Embryonic facial prominence (tissue), 1 donor: ENCODE measurements around the gene APOL5.
"Not testable (repeated sequence)": the region's sequence is repeated elsewhere in the genome, so short reads cannot be mapped to it uniquely, and the experiment has no call there.

ENCODE experiments used
- DNase-seq: peaks from one replicate; pipeline ENCODE4 v3.0.0-alpha.2; 2016; ENCODE audit errors: extremely low spot score

Gene APOL5

GRCh38 chr22:35708917-35709316 lies 8.8 kb upstream of the APOL5 start:
- no peak for DNase-seq

DNA sequence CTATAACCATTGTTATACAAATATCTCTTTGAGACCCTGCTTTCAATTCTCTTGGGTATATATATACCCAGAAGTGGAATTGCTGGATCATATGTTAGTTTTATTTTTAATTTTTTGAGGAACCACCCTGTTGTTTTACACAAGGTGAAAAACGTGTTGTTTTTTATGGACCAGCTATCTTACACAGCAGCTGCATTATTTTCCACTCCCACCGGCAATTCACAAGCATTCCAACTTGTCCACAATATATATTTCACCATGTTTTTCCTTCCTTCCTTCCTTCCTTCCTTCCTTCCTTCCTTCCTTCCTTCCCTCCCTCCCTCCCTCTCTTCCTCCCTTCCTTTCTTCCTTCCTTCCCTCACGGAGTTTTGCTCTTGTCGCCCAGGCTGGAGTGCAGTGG lies 6.3 kb upstream of the APOL5 start:
- no peak for DNase-seq

DNA sequence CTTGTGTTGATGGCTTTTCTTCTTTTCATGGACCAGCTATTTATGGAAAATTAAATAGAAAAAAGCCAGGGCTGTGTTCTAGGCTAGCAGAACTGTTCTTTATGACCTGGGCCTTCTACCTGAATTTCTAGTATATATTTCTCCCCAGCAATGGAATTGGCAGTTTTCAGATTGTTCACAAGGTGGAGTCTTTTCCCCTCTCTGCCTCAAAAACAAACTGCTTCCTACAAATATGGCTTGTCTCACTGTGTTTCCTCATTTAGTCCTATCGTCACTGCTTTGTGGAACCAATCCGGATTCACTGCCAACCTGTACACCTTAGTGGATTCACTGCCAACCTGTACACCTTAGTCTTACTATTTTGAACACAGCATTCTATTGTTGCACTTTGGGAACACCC lies 5.0 kb upstream of the APOL5 start:
- DNase-seq, result no peak

- no peak for DNase-seq
These were observed 1.7 kb downstream of the APOL5 start for GRCh38 chr22:35719212-35719875.

GRCh38 chr22:35721960-35722359 lies 4.3 kb downstream of the APOL5 start:
- DNase-seq, result no peak

DNA sequence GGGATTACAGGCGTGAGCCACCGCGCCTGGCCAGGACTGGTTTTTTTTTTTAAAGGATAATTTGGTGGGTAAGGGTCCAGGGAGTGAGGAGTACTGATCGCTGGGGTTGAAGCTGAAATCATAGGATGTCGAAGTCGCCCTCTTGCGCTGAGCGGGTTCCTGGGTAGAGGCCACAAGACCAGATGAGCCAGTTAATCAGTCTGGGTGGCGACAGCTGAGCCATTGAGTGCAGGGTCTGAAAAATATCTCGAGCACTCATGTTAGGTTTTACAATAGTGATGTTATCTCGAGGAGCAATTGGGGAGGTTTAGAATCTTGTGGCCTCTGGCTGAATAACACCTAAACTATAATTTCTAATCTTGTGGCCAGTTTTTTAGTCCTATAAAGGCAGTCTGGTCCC lies 7.8 kb downstream of the APOL5 start:
- DNase-seq, result no peak

DNA sequence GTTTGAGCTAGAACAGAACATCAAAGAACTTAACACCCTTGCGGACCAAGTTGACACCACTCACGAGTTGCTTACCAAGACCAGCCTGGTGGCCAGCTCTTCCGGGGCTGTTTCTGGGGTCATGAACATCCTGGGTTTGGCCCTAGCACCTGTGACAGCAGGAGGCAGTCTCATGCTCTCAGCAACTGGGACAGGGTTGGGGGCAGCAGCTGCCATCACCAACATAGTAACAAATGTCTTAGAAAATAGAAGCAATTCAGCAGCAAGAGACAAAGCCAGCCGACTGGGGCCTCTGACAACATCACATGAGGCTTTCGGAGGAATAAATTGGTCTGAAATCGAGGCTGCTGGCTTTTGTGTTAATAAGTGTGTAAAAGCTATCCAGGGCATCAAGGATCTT lies 8.7 kb downstream of the APOL5 start:
- no peak for DNase-seq

GRCh38 chr22:35726933-35727332 lies 9.3 kb downstream of the APOL5 start:
- DNase-seq, result no peak

DNA sequence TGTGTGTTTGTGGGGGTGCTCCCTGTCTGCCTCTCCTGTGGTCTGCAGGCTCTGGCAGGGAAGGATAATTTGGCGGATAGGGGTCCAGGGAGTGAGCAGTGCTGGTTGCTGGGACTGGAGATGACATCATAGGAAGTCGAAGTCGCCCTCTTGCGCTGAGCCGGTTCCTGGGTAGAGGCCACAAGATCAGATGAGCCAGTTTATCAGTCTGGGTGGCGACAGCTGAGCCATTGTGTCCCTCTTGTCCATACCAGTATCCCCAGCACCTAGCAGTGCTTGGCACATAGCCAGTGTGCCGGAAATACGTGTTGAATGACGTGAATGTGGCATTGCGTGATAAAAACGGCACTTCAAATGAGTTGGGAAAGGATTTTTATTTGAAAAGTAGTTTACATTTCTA lies 9.8 kb downstream of the APOL5 start:
- no peak for DNase-seq

- DNase-seq, result no peak
These were observed 11.1 kb downstream of the APOL5 start for GRCh38 chr22:35728639-35729308.

DNA sequence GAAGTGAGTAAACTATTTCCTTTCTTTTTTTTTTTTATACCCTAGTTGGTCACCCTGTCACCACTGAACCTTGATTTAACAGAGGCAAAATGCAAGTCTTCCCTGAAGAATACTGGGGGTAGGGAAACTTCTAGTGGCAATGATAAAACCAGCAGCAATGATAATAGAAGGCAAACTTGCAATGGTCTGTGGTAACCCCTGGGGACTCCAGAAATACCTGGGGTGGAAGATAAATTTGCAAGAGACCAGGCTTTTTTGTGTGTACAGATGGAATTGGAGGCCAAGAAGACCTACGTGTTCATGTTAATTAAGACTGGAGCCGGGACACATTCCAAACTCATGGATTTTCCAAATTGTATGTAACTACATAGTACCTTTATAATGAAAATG lies 11.6 kb downstream of the APOL5 start:
- DNase-seq, result no peak

DNA sequence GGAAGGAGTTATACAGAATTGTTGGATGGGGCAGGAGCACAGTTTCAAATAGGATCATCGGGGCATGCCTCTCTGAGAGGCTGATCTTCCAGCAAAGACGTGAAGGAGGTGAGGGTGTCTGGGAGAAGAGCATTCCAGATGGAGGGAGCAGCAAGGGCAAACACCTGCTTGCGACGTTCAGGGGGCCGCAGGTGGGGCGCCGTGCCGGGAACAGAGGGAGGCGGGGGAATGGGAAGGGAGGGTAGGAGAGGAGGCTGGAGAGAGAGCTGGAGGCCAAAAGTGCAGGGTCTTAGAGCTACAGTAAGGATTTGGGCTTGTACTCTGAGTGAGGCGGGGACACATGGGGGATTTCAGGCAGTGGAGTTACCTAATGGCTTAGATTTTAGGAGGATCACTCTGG lies 13.6 kb downstream of the APOL5 start:
- DNase-seq, result no peak

DNA sequence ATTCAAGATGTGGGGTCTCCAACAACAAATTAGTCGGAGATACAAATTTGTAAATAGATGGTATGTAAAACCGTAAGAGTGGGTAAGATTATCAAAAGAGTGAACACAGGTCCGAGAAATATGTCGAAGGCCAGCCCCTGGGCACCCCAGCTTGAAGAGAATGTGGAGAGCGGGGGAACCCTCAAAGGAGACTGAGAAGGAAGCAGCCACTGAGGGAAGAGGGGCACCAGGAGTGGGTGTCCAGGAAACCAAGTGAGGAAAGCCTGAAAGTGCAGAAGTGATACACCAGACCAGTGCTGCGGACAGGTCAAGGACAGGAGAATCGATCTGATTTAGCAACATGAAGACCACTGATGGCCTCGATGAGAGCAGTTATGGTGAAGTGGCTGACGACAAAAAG lies 14.4 kb downstream of the APOL5 start:
- DNase-seq, result no peak

DNA sequence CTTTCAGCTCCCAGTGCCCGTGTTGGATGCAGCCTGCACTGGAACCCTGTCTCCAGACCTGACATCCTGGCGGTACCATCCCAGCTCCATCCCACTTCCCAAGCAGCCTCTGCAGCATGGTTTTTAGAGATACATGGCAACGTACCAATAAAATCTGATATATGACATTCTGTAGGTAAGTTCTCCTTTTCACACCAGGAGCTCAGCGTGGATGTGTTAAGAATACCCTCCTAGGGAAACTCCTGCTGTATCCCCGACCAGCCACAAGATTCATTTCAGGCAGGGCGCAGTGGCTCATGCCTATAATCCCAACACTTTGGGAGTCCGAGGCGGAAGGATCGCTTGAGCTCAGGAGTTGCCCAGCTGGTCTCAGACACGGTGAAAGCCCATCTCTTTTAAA lies 15.4 kb downstream of the APOL5 start:
- no peak for DNase-seq

DNA sequence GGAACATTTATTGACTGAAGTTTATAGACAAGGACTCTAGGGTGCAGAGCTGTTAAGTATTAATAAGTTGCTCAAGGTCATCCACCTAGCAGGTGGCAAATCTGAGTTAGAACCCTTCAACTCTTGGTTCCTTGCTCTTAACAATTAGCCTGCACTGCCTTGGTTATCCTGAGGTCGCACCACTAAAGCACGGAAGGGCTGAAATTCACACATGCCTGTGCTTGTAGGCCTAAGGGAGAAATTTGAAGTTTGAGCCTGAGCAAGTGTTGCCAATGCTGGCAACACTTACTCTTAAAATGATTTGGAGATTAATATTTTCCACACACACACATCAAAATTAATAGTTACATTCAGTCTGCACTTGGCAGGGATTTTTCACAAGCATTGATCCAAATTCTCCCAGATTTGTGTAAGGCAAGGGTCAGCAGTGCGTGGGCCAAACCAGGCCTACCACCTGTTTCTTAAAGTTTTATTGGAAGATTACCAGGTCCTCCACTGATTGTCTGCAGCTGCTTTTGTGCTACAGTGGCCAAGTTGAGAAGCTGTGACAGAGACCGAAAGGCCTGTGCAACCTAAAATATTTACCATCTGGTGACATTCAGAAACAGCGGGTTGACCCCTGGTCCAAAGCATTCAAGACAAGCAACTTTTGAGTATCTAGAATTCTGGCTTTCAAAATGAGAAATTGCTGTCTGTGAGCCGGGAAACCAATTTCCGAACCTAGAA lies 16.3 kb downstream of the APOL5 start:
- DNase-seq, result no peak

- DNase-seq, result no peak
These were observed 16.8 kb downstream of the APOL5 start for GRCh38 chr22:35734517-35734827.

- no peak for DNase-seq
These were observed 17.9 kb downstream of the APOL5 start for GRCh38 chr22:35735542-35735941.

- no peak for DNase-seq
These were observed 18.5 kb downstream of the APOL5 start for GRCh38 chr22:35736166-35736565.

DNA sequence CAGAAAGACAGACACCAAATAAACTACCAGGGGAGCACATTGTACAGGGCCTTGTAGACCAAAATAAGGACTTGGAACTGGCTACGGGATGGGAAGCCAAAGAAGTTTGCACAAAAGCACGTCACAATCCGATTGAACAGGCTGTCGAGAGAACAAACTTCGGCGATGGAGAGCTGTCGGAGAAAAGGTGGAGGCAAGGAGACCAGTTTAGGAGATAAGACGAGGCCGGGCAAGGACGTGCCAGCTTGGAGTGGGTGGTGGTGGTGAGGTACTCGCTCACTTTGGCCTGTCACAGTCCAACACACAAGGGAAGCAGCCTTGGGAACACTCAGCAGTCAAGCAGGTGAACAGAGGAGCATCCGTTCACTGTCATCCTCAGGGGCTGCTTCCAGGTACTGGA lies 19.0 kb downstream of the APOL5 start:
- no peak for DNase-seq

GRCh38 chr22:35737886-35738285 lies 20.2 kb downstream of the APOL5 start:
- not testable (repeated sequence) for DNase-seq

- DNase-seq, result no peak
These were observed 21.6 kb downstream of the APOL5 start for GRCh38 chr22:35739076-35739930.

DNA sequence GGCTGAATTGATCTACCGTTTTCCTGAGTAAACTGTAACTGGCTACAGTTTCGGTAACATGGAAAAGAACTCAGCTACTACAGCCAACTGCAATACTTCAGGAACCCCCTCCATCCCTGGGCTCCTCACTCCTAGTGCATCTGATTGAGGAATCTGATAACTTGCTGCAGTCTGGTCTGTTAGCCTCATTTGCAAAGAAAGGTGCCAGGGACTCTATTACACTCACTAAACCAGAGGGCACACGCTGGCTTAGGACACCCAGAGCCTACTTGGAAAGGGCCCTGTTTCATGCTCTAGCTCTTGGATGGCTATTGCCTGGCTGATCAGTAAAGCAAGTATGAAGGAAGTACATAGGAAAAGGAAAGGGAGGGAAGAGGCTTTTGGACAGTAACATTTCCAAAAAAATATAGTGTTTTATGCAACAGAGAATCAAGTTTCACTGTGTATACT lies 22.3 kb downstream of the APOL5 start:
- no peak for DNase-seq
